B cell (primary cell): ENCODE measurements around the gene HHIPL1. TPM values are rescaled to one million over a fixed set of nuclear protein-coding genes. Genes with fewer than 3 reads are reported as not detected.

Experiments used
- ATAC-seq: fragments of 200-7000 bp; cut with Tn5 transposase; one replicate; pipeline ENCODE4 v1.10.0; 2021; ENCODE audit warnings: low read depth, mild to moderate bottlenecking, moderate number of reproducible peaks, moderate library complexity
- CTCF ChIA-PET: fragments of 350-600 bp; sonication (Branson Sonifier 250); formaldehyde crosslinking; loops from one replicate; lab custom pipeline; 2021; ENCODE audit warnings: antibody characterized with exemption, inconsistent platforms; lab: Charles Lee
- POLR2A ChIA-PET: fragments of 350-600 bp; sonication (Branson Sonifier 250); formaldehyde crosslinking; loops from one replicate; lab custom pipeline; 2021; ENCODE audit warnings: antibody characterized with exemption; lab: Charles Lee
- DNase-seq: peaks from one replicate; pipeline ENCODE4 v3.0.0; 2013
- H2AFZ ChIP-seq: 2 replicates; pipeline ENCODE4 v1.6.1; 2012; ENCODE audit warnings: mild to moderate bottlenecking, low read depth, low read length; ENCODE audit not compliant: insufficient read depth, poor library complexity, severe bottlenecking
- H3K27ac ChIP-seq, 2 donors: 1 replicate in 1 of 2; 2 replicates in 1 of 2; pipeline ENCODE4 v1.5.1; 2012 to 2013; ENCODE audit warnings: low read length in 2 of 2, mild to moderate bottlenecking in 2 of 2, moderate library complexity in 1 of 2
- H3K27me3 ChIP-seq, 4 experiments: fragments of 200-600 bp in 1 of 4; sonication (generic) in 1 of 4; replicated peaks in 1 of 4; 1 replicate in 2 of 4; 2 replicates in 2 of 4; pipeline versions ENCODE4 v1.6.1 to v1.7.0; 2013 to 2016; ENCODE audit warnings: low read length in 3 of 4, mild to moderate bottlenecking in 2 of 4, mixed read lengths in 1 of 4, moderate library complexity in 1 of 4; ENCODE audit not compliant: insufficient read depth in 4 of 4, control insufficient read depth in 3 of 4; ENCODE audit errors: control extremely low read depth in 1 of 4
- H3K36me3 ChIP-seq, 2 experiments: replicated peaks in 1 of 2; 1 replicate in 1 of 2; 2 replicates in 1 of 2; pipeline versions ENCODE4 v1.6.1 to v1.7.1; 2013; ENCODE audit warnings: low read length in 1 of 2; ENCODE audit not compliant: insufficient read depth in 2 of 2, control insufficient read depth in 1 of 2; ENCODE audit errors: control extremely low read depth in 1 of 2, extremely low read depth in 1 of 2
- H3K4me1 ChIP-seq, 2 donors: fragments of 200-600 bp in 1 of 2; sonication (generic) in 1 of 2; 1 replicate in 1 of 2; 2 replicates in 1 of 2; pipeline versions ENCODE4 v1.5.1 to v1.6.1; 2013 to 2017; ENCODE audit warnings: low read length in 2 of 2; ENCODE audit not compliant: control insufficient read depth in 2 of 2, insufficient read depth in 2 of 2
- H3K4me2 ChIP-seq: replicated peaks from 2 replicates; pipeline ENCODE3; 2012; ENCODE audit warnings: mild to moderate bottlenecking, low read depth, low read length; ENCODE audit not compliant: poor library complexity, severe bottlenecking
- H3K4me3 ChIP-seq, 5 experiments: fragments of 200-600 bp in 1 of 5; sonication (generic) in 1 of 5; 1 replicate in 3 of 5; 2 replicates in 2 of 5; pipeline versions ENCODE4 v1.5.1 to v1.7.0; 2011 to 2016; ENCODE audit warnings: low read length in 4 of 5, mild to moderate bottlenecking in 4 of 5, low read depth in 2 of 5, control low read depth in 1 of 5, moderate library complexity in 1 of 5; ENCODE audit not compliant: insufficient read depth in 1 of 5; ENCODE audit errors: control extremely low read depth in 1 of 5, extremely low read depth in 1 of 5
- H3K79me2 ChIP-seq: fragments of 200-600 bp; sonication (generic); one replicate; pipeline ENCODE4 v1.6.0; 2016; ENCODE audit warnings: low read length; ENCODE audit not compliant: control insufficient read depth, insufficient read depth
- H3K9ac ChIP-seq: fragments of 200-600 bp; sonication (generic); 2 replicates; pipeline ENCODE4 v1.6.1; 2017; ENCODE audit warnings: mild to moderate bottlenecking, low read length, moderate library complexity
- H3K9me3 ChIP-seq, 3 donors: one replicate each; pipeline versions ENCODE4 v1.6.1 to v1.7.1; 2013; ENCODE audit warnings: low read length in 2 of 3; ENCODE audit not compliant: control insufficient read depth in 2 of 3, insufficient read depth in 1 of 3; ENCODE audit errors: control extremely low read depth in 1 of 3
- H4K20me1 ChIP-seq: 2 replicates; pipeline ENCODE4 v1.6.0; 2012; ENCODE audit warnings: mild to moderate bottlenecking, low read length; ENCODE audit not compliant: insufficient read depth, control insufficient read depth, poor library complexity, severe bottlenecking
- H3K27ac Mint-ChIP-seq: one replicate; pipeline ENCODE4 v1.8.0; 2021; ENCODE audit warnings: mixed read lengths
- H3K27me3 Mint-ChIP-seq: one replicate; pipeline ENCODE4 v1.8.0; 2021; ENCODE audit warnings: mixed read lengths
- H3K4me1 Mint-ChIP-seq: one replicate; pipeline ENCODE4 v1.8.0; 2021; ENCODE audit warnings: mixed read lengths
- H3K4me3 Mint-ChIP-seq: one replicate; pipeline ENCODE4 v1.8.0; 2021; ENCODE audit warnings: mixed read lengths
- H3K9me3 Mint-ChIP-seq: one replicate; pipeline ENCODE4 v1.8.0; 2022; ENCODE audit warnings: mixed read lengths; ENCODE audit not compliant: insufficient read depth
- CTCF ChIP-seq: fragments of 200-600 bp; IDR thresholded peaks from one replicate; pipeline ENCODE4 v1.8.0; 2022; ENCODE audit warnings: antibody characterized with exemption, mild to moderate bottlenecking
- EZH2 ChIP-seq: IDR thresholded peaks from 2 replicates; pipeline ENCODE4 v1.6.1; 2012; ENCODE audit warnings: borderline replicate concordance, low read depth, mild to moderate bottlenecking, moderate library complexity, low read length; ENCODE audit not compliant: insufficient read depth, poor library complexity, severe bottlenecking
- WGBS: methylation state at CpG from one replicate; pipeline ENCODE4 v1.1.5; 2013; ENCODE audit warnings: missing lambda C conversion rate; ENCODE audit not compliant: insufficient coverage; 5-methylcytosine and 5-hydroxymethylcytosine counted together
- intact Hi-C: fragments of 100-400 bp; cut with micrococcal nuclease; formaldehyde crosslinking; loops from one replicate; pipeline ENCODE4 v1.10.0; 2022
- polyA plus RNA-seq: library from polyadenylated mRNA; depleted of rRNA; stranded (reverse); fragments of >200 nt; gene quantifications from 2 replicates; pipeline ENCODE4 v1.2.3, GENCODE V29; 2012
- total RNA-seq, 2 donors: library from RNA; stranded (reverse); fragments of 120-200 nt in 1 of 2; gene quantifications; 1 replicate in 1 of 2; 2 replicates in 1 of 2; pipeline versions ENCODE4 v1.2.3 to v1.2.4, GENCODE V29; 2013 to 2022

HHIPL1 gene
- total and polyA plus RNA-seq, 2 donors (not counting 1 experiment from before 2014, with no cell fraction given) = not detected

GRCh38 chr14:99662846-99663245 is 17.9 kb downstream of the HHIPL1 start:
- no peak for ATAC-seq
- Histone ChIP-seq H3K27me3 (peaks cover 0 to 19% (median 9%) of the 10 kb centered on the region in 4 experiments), H3K4me1 (peaks cover 0 to 15% of the 10 kb centered on the region in 2 donors), H2AFZ (no peak overlapping the region), H3K9me3 (no peaks in the 10 kb centered on the region), H3K4me3 (no peak overlapping the region), H3K9ac (no peak overlapping the region), H3K4me2 (no peak overlapping the region), H3K36me3 (no peaks in the 10 kb centered on the region), H3K79me2 (no peaks in the 10 kb centered on the region), H4K20me1 (no peaks in the 10 kb centered on the region), H3K27ac (no peak overlapping the region)
- Mint-ChIP-seq H3K27me3 (peaks cover 42% of the 10 kb centered on the region), H3K9me3 (no peaks in the 10 kb centered on the region), H3K4me3 (no peak overlapping the region), H3K27ac (no peak overlapping the region), H3K4me1 (peaks cover 9% of the 10 kb centered on the region)
- DNase-seq = no peak
- TF ChIP-seq CTCF (no peak), EZH2 (no peak)
- intact Hi-C loops = no loop called here
- CTCF ChIA-PET = no interaction called here
- POLR2A ChIA-PET = no interaction called here
- WGBS = 92% methylated on average over 8 of the region's 10 CpGs

- no peak overlapping the region for H3K27ac ChIP-seq
- ATAC-seq = no peak
- H2AFZ ChIP-seq = no peak overlapping the region
Measured at GRCh38 chr14:99663386-99664057, 18.6 kb downstream of the HHIPL1 start.

More at GRCh38 chr14:99663386-99664057, 18.6 kb downstream of the HHIPL1 start:
- Histone ChIP-seq H3K4me2 (no peak overlapping the region), H3K9me3 (no peaks in the 10 kb centered on the region), H3K36me3 (no peaks in the 10 kb centered on the region), H3K4me3 (no peak overlapping the region), H3K4me1 (peaks cover 0 to 15% of the 10 kb centered on the region in 2 donors), H3K27me3 (peaks cover 0 to 19% (median 6%) of the 10 kb centered on the region in 4 experiments), H3K9ac (no peak overlapping the region), H3K79me2 (no peaks in the 10 kb centered on the region), H4K20me1 (no peaks in the 10 kb centered on the region)
- H3K4me1 Mint-ChIP-seq = peaks cover 9% of the 10 kb centered on the region
- POLR2A ChIA-PET = no interaction called here
- no peak overlapping the region for H3K27ac Mint-ChIP-seq
- no peak overlapping the region for H3K4me3 Mint-ChIP-seq
- H3K9me3 Mint-ChIP-seq = no peaks in the 10 kb centered on the region
- peaks cover 35% of the 10 kb centered on the region for H3K27me3 Mint-ChIP-seq
- CTCF ChIA-PET = interaction anchor here (0.8 kb wide), 1 partner anchor 22 kb away, joined by 3 read pairs; no protein-coding TSS in a partner anchor
- no peak for TF ChIP-seq EZH2
- no peak for TF ChIP-seq CTCF
- no peak for DNase-seq
- WGBS = 93% methylated on average over 4 of the region's 12 CpGs
- intact Hi-C loops = no loop called here
